Mesodermal cell (in vitro differentiated cells): Measurements from ENCODE around the gene EIF4E1B.

ENCODE experiments used
- H3K27ac ChIP-seq: 2 replicates; pipeline ENCODE4 v1.7.0; 2013; ENCODE audit warnings: mild to moderate bottlenecking, low read depth, low read length, moderate library complexity; ENCODE audit not compliant: severe bottlenecking
- H3K36me3 ChIP-seq: 2 replicates; pipeline ENCODE4 v1.7.1; 2013; ENCODE audit warnings: mild to moderate bottlenecking, low read length, moderate library complexity; ENCODE audit not compliant: control insufficient read depth, insufficient read depth
- H3K4me1 ChIP-seq: one replicate; pipeline ENCODE4 v1.7.1; 2013; ENCODE audit warnings: mild to moderate bottlenecking, low read length; ENCODE audit not compliant: insufficient read depth, control insufficient read depth, poor library complexity, severe bottlenecking
- H3K4me3 ChIP-seq: 2 replicates; pipeline ENCODE4 v1.7.0; 2013; ENCODE audit warnings: low read length, control low read depth, mild to moderate bottlenecking; ENCODE audit not compliant: insufficient read depth, poor library complexity, severe bottlenecking; ENCODE audit errors: extremely low read depth
- H3K9me3 ChIP-seq: 2 replicates; pipeline ENCODE4 v1.7.1; 2013; ENCODE audit warnings: mild to moderate bottlenecking, low read length, moderate library complexity; ENCODE audit not compliant: control insufficient read depth
- WGBS, 2 experiments: methylation state at CpG; one replicate each; pipeline ENCODE4 v1.1.5; 2013; ENCODE audit warnings: missing lambda C conversion rate in 2 of 2; ENCODE audit not compliant: insufficient coverage in 2 of 2; 5-methylcytosine and 5-hydroxymethylcytosine counted together

Gene EIF4E1B

DNA sequence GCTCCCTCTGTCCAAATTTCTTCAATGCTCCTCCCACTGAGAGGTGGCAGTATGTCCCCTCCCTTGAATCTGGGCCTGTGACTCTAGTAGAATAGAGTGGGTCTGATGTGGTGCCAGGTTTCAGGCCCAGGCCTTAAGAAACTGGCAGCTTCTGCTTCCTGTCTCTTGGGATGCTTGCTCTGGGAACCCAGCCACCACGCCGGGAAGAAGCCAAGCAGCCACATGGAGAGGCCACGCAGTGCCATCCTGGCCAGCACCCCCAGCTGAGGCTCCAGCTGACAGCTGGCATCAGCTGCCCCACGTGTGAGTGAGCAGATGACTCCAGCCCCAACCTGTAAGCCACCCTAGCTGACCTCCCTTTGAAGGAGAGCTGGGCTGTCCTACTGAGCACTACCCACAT lies 9.5 kb downstream of the EIF4E1B start:
- H3K9me3 ChIP-seq = no peaks in the 10 kb centered on the region
- no peak overlapping the region for H3K4me3 ChIP-seq
- no peaks in the 10 kb centered on the region for H3K4me1 ChIP-seq
- no peaks in the 10 kb centered on the region for H3K36me3 ChIP-seq
- H3K27ac ChIP-seq = no peak overlapping the region
- 86 to 100% methylated on average over 2 to 4 of the region's 4 CpGs for WGBS, 2 experiments

GRCh38 chr5:176640616-176641015 lies 10.1 kb downstream of the EIF4E1B start:
- 80 to 89% methylated on average over 1 to 2 of the region's 4 CpGs for WGBS, 2 experiments

DNA sequence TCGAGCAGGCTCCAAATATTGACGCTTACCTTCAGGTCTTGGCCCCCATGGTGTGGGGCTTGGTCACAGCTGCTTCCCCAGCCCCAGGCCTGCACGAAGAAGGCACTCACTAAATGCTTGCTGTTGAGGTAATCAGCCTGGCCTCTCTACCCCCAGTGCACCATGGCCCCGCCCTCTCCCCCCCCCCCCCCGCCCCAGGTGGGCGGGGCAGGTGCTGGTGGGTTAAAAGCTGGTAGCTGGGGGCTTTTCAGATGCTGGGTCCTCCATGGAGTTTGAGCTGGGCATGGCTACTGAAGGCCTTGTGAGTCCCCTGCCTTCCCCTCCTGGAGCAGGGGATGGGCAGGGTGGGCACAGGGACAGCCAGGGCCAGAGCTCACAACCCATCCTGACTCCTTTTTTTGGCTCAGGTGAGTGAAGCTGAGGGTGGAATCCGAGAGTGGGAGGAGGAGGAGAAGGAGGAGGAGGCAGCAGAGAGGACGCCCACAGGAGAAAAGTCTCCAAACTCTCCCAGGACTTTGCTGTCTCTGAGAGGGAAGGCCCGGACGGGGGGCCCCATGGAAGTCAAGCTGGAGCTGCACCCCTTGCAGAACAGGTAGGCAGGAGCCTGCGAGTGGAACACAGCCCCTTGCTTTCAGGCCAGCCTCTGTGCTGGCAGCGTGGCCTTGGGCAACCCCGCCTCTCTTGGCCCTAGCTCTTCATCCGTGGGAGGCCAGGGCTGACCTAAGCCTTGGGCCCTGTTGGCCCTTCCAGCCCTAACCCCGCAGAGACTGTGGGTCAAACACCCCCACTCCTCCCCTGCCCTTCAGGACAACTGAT lies 12.4 kb downstream of the EIF4E1B start:
- H3K4me3 ChIP-seq = no peak overlapping the region
- no peak overlapping the region for H3K27ac ChIP-seq
- H3K9me3 ChIP-seq = no peaks in the 10 kb centered on the region
- H3K36me3 ChIP-seq = no peaks in the 10 kb centered on the region
- no peaks in the 10 kb centered on the region for H3K4me1 ChIP-seq
- WGBS, 2 experiments = 74 to 80% methylated on average over 9 to 11 of the region's 15 CpGs

More at GRCh38 chr5:176640616-176641015, 10.1 kb downstream of the EIF4E1B start:
- Histone ChIP-seq H3K9me3 (no peaks in the 10 kb centered on the region), H3K4me3 (no peak overlapping the region), H3K27ac (no peak overlapping the region), H3K36me3 (no peaks in the 10 kb centered on the region), H3K4me1 (no peaks in the 10 kb centered on the region)

GRCh38 chr5:176643491-176644219 lies 13.2 kb downstream of the EIF4E1B start:
- H3K4me1 ChIP-seq = peaks cover 7% of the 10 kb centered on the region
- no peak overlapping the region for H3K4me3 ChIP-seq
- H3K27ac ChIP-seq = no peak overlapping the region
- H3K9me3 ChIP-seq = no peaks in the 10 kb centered on the region
- 84 to 91% methylated on average over 5 to 6 of the region's 11 CpGs for WGBS, 2 experiments
- no peaks in the 10 kb centered on the region for H3K36me3 ChIP-seq

DNA sequence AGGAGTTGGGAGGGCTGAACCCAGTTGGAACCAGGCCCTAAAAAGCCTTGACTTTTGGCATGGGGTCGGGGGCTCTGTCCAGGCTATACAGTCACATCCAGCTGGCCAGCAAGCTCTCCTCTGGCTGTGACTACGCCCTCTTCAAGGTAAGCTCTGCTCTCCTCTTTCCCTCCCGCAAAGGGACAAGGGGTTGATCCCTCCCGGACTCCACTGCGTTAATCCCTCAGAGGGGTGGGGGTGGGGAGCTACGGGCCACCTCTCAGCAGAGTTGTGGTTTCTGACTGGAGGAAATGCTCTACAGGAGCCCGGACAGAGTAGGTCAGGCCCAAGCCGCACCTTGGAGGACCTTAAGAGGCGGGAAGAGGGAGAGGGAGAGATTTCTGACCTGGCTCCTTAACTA lies 13.8 kb downstream of the EIF4E1B start:
- Histone ChIP-seq H3K27ac (no peak overlapping the region), H3K36me3 (no peaks in the 10 kb centered on the region), H3K4me3 (no peak overlapping the region), H3K9me3 (no peaks in the 10 kb centered on the region), H3K4me1 (peaks cover 9% of the 10 kb centered on the region)
- 68 to 84% methylated on average over 5 to 7 of the region's 9 CpGs for WGBS, 2 experiments

GRCh38 chr5:176644878-176645670 lies 14.6 kb downstream of the EIF4E1B start:
- 93 to 95% methylated on average over 14 to 22 of the region's 22 CpGs for WGBS, 2 experiments
- no peak overlapping the region for H3K27ac ChIP-seq
- H3K4me1 ChIP-seq = peaks cover 9% of the 10 kb centered on the region
- H3K36me3 ChIP-seq = no peaks in the 10 kb centered on the region
- H3K9me3 ChIP-seq = no peaks in the 10 kb centered on the region
- H3K4me3 ChIP-seq = no peak overlapping the region

- Histone ChIP-seq H3K4me1 (peaks cover 9% of the 10 kb centered on the region), H3K27ac (no peak overlapping the region), H3K36me3 (no peaks in the 10 kb centered on the region), H3K4me3 (no peak overlapping the region), H3K9me3 (no peaks in the 10 kb centered on the region)
- 92 to 93% methylated on average over 3 to 6 of the region's 7 CpGs for WGBS, 2 experiments
Observed at GRCh38 chr5:176646049-176646706, 15.7 kb downstream of the EIF4E1B start.

DNA sequence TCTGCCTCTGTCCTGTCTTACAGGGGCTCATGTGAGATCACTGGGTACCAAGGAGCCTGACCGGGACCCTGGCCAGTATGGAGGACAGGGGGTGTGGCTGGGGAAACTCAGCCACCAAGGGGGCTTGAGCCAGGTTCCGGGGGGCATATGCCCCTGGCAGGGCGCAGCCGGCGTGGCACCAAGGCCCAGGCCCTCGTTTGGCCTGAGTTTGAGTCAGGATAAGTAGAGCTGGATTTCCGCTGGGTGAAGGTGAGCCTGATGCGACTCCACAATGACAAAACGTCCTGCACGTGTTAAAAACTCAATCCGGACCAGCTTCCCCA lies 16.2 kb downstream of the EIF4E1B start:
- Histone ChIP-seq H3K4me1 (peaks cover 9% of the 10 kb centered on the region), H3K9me3 (no peaks in the 10 kb centered on the region), H3K36me3 (no peaks in the 10 kb centered on the region), H3K27ac (peak overlapping the region; percentile 37), H3K4me3 (no peak overlapping the region)
- WGBS, 2 experiments = 63 to 64% methylated on average over 11 of the region's 11 CpGs

DNA sequence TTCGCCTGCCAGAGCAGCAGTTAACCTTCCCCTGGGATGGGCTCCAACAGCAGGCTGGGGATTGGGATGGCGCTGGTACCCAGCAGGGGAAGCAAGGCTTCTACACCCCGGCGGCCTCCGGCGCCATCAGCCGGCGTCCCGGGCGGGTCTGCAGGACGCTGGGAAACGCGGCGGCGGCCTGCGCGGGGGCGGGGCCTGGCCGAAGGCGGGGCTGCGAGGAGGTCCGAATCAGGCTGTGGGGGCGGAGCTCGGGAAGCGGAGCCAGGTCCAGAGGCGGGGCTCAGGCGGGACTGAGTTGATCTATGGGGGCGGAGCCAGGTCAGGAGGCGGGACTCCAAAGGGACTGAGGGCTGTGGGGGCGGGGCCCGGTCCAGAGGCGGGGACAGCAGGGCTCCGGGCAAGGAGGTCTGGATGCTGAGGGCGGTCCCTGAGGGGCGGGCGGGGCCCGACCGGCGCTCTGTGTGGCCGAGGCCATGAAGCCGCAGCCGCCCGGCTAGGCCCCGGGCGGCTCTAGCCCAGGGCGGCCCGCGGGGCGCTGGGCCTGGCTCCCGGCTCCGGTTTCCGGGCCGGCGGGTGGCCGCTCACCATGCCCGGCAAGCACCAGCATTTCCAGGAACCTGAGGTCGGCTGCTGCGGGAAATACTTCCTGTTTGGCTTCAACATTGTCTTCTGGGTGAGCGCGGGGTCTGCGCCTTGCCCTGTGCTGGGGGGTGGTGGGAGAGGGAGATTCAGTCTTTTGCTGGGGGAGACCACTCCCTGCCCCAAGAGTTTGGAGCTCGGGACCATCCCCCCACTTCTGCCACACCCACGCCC lies 16.8 kb downstream of the EIF4E1B start, which contains the start of gene TSPAN17:
TSS of gene TSPAN17 (plus strand) at position 455 of the 813 bp plus-strand sequence. CDS start at position 587, 132 bp downstream.
- 1% methylated on average over 40 to 47 of the region's 63 CpGs for WGBS, 2 experiments
- Histone ChIP-seq H3K4me1 (peaks cover 9% of the 10 kb centered on the region), H3K4me3 (peak within 1 kb of the TSS; percentile 69), H3K9me3 (no peaks in the 10 kb centered on the region), H3K27ac (peak within 1 kb of the TSS; percentile 43), H3K36me3 (peaks cover 5% of the 10 kb centered on the region)
